Caco-2 (cell line): Measurements from ENCODE around the gene SLC24A4. TPM values are rescaled to one million over a fixed set of nuclear protein-coding genes. Genes with fewer than 3 reads are reported as not detected.
A peak's percentile ranks its signal among the peaks of the same experiment; 100 is the strongest.

Experiments
- BruUV-seq: library from RNA; stranded (reverse); fragments of 400-500 nt; replicated peaks from 2 replicates; lab custom pipeline; 2021; lab: Mats Ljungman, UMichigan
- CTCF ChIA-PET: fragments of 300-600 bp; sonication (Branson Sonifier 250); formaldehyde crosslinking; loops from one replicate; lab custom pipeline; 2022; ENCODE audit warnings: antibody characterized with exemption; lab: Charles Lee
- POLR2A ChIA-PET: fragments of 300-600 bp; sonication (Branson Sonifier 250); formaldehyde crosslinking; loops from one replicate; lab custom pipeline; 2022; ENCODE audit warnings: antibody characterized with exemption; lab: Charles Lee
- DNase-seq, 2 experiments: peaks; one replicate each; pipeline versions ENCODE4 v3.0.0 to v3.0.0-alpha.2; 2020 to 2022
- H3K27me3 ChIP-seq: replicated peaks from 2 replicates; pipeline ENCODE4 v1.6.0; 2011; ENCODE audit warnings: low read length; ENCODE audit not compliant: control insufficient read depth, insufficient read depth
- H3K36me3 ChIP-seq: 2 replicates; pipeline ENCODE4 v1.5.1; 2011; ENCODE audit warnings: low read length; ENCODE audit not compliant: control insufficient read depth, insufficient read depth
- H3K4me1 ChIP-seq: fragments of 250-450 bp; sonication (Bioruptor Pico); 2 replicates; pipeline ENCODE4 v1.5.1; 2020; ENCODE audit warnings: mild to moderate bottlenecking
- H3K4me3 ChIP-seq: 2 replicates; pipeline ENCODE4 v1.5.1; 2011; ENCODE audit warnings: low read depth, mild to moderate bottlenecking, control low read depth, low read length
- H3K9me3 ChIP-seq: fragments of 250-450 bp; sonication (Bioruptor Pico); 2 replicates; pipeline ENCODE4 v1.5.1; 2020; ENCODE audit warnings: mild to moderate bottlenecking, moderate library complexity
- H3K27ac Mint-ChIP-seq: one replicate; pipeline ENCODE4 v1.8.0; 2022; ENCODE audit warnings: mixed read lengths; ENCODE audit not compliant: unreplicated experiment
- H3K27me3 Mint-ChIP-seq: one replicate; pipeline ENCODE4 v1.8.0; 2022; ENCODE audit warnings: mixed read lengths; ENCODE audit not compliant: insufficient read depth, unreplicated experiment
- H3K36me3 Mint-ChIP-seq: one replicate; pipeline ENCODE4 v1.8.0; 2022; ENCODE audit warnings: mild to moderate bottlenecking, mixed read lengths; ENCODE audit not compliant: insufficient read depth, unreplicated experiment
- H3K4me1 Mint-ChIP-seq: one replicate; pipeline ENCODE4 v1.8.0; 2022; ENCODE audit warnings: low read depth, mixed read lengths; ENCODE audit not compliant: unreplicated experiment
- H3K4me3 Mint-ChIP-seq: one replicate; pipeline ENCODE4 v1.8.0; 2022; ENCODE audit warnings: mild to moderate bottlenecking, moderate library complexity, mixed read lengths; ENCODE audit not compliant: unreplicated experiment
- H3K9me3 Mint-ChIP-seq: one replicate; pipeline ENCODE4 v1.8.0; 2022; ENCODE audit warnings: mixed read lengths; ENCODE audit not compliant: unreplicated experiment
- intact Hi-C: fragments of 100-400 bp; cut with micrococcal nuclease; formaldehyde crosslinking; loops from one replicate; pipeline ENCODE4 v1.10.0; 2022; ENCODE audit not compliant: unreplicated experiment
- total RNA-seq: library from RNA; stranded (reverse); gene quantifications from 2 replicates; pipeline ENCODE4 v1.2.3, GENCODE V29; 2022
- TF ChIP-seq, protein P1 (sequence below), 2 experiments: fragments of 200-600 bp in 1 of 2; IDR thresholded peaks; 1 replicate in 1 of 2; 2 replicates in 1 of 2; pipeline versions ENCODE4 v1.5.1 to v1.8.0; 2011 to 2022; ENCODE audit warnings: antibody characterized with exemption in 1 of 2, control low read depth in 1 of 2, inconsistent platforms in 1 of 2, low read depth in 1 of 2, low read length in 1 of 2, mild to moderate bottlenecking in 1 of 2, moderate library complexity in 1 of 2; ENCODE audit not compliant: insufficient read depth in 1 of 2, severe bottlenecking in 1 of 2, unreplicated experiment in 1 of 2

The SLC24A4 gene
- total RNA-seq, 1 experiment from 2014 or later, result not detected

DNA sequence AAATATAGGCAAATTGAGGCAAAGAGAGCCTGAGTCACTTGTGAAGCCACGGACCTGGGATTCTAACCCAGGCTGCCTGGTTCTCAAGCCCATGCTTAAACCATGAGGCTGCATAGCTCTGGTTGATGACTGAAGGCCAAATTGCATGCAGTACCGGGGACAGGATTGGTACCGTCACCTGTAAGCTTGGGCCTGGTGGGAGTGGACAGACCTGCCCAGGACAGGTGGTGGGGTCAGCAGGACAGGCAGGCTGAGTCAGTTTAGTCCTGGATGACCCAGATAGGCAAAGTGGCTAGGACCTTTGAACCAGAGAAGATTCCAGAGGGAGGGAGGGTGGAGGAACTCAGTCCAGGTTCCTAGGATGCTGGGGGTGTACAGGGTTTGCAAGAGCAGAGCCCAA lies 216.5 kb downstream of the SLC24A4 start:
- intact Hi-C loops, result no loop called here
- Mint-ChIP-seq H3K4me3 (no peak overlapping the region), H3K27me3 (no peaks in the 10 kb centered on the region), H3K9me3 (no peaks in the 10 kb centered on the region), H3K36me3 (no peaks in the 10 kb centered on the region), H3K27ac (peak overlapping the region; percentile 71), H3K4me1 (peaks cover 16% of the 10 kb centered on the region)
- H3K4me3 ChIP-seq, result no peak overlapping the region
- no peaks in the 10 kb centered on the region for H3K27me3 ChIP-seq
- H3K4me1 ChIP-seq, result peaks cover 29% of the 10 kb centered on the region
- CTCF ChIA-PET, result no interaction called here
- TF ChIP-seq, protein P1, sequence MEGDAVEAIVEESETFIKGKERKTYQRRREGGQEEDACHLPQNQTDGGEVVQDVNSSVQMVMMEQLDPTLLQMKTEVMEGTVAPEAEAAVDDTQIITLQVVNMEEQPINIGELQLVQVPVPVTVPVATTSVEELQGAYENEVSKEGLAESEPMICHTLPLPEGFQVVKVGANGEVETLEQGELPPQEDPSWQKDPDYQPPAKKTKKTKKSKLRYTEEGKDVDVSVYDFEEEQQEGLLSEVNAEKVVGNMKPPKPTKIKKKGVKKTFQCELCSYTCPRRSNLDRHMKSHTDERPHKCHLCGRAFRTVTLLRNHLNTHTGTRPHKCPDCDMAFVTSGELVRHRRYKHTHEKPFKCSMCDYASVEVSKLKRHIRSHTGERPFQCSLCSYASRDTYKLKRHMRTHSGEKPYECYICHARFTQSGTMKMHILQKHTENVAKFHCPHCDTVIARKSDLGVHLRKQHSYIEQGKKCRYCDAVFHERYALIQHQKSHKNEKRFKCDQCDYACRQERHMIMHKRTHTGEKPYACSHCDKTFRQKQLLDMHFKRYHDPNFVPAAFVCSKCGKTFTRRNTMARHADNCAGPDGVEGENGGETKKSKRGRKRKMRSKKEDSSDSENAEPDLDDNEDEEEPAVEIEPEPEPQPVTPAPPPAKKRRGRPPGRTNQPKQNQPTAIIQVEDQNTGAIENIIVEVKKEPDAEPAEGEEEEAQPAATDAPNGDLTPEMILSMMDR (IDR thresholded peaks at IDR 0.05; ENCODE audit: insufficient read depth in 1 of 2, low read depth in 1 of 2, low read length in 1 of 2, severe bottlenecking in 1 of 2, unreplicated experiment in 1 of 2), result no peak
- DNase-seq, result peak; percentile 56 to 57
- H3K36me3 ChIP-seq, result no peaks in the 10 kb centered on the region
- BruUV-seq, result no TSS peak
- POLR2A ChIA-PET, result no interaction called here
- H3K9me3 ChIP-seq, result no peaks in the 10 kb centered on the region

DNA sequence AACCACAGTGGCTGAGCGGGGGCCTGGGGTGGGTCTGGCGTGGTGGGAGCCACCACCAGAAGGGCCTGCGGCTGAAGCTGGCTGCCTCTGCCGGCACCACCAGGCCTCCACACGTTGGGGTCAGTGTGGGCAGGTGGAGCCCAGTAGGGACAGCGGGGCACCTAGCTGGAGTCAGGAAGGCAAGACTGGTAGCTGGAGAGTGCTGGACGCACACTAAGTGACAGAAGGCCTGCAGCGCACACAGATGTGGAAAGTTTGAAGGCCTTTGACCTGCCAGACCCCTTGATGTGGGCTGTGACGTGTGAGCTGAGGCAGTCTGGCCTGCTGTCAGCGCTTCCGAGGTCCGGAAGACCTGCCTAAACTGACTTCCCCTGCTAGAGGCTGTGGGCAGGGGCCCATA lies 216.9 kb downstream of the SLC24A4 start:
- peaks cover 13% of the 10 kb centered on the region for H3K4me1 Mint-ChIP-seq
- intact Hi-C loops, result no loop called here

DNA sequence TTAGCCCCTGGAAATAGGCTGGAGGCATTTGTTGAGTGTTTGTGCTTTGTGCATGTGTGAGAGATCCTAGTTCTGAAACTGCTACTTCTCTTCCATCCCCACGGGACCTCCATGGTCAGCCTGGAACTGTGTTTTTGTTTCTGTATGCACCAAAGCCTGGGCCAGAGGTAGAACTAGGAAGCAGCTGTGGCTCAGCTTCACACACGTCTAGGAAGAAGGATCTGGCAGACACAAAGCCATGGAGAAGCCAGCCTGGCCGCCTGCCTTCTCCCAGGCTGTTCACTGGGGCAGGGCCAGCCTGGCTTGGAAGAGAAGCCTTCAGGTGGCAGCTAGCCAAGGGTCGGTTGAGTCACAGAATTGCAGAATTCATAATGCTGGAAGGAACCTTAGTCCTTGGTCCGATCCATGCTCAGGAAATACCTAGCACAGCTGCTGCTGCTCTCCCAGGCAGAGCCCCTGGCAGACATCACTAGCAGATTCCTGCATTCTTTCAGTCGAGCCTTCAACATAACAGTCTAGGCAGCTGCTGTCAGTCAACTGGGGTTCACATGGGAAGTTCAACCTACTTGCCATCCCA lies 217.6 kb downstream of the SLC24A4 start:
- TF ChIP-seq, protein P1 (IDR thresholded peaks at IDR 0.05; ENCODE audit: insufficient read depth in 1 of 2, low read depth in 1 of 2, low read length in 1 of 2, severe bottlenecking in 1 of 2, unreplicated experiment in 1 of 2), result no peak
- Histone ChIP-seq H3K36me3 (no peaks in the 10 kb centered on the region), H3K27me3 (no peaks in the 10 kb centered on the region), H3K4me1 (peaks cover 24% of the 10 kb centered on the region), H3K9me3 (no peaks in the 10 kb centered on the region), H3K4me3 (no peak overlapping the region)
- no peaks in the 10 kb centered on the region for H3K9me3 Mint-ChIP-seq
- POLR2A ChIA-PET, result no interaction called here
- no peak for DNase-seq
- H3K4me1 Mint-ChIP-seq, result peaks cover 7% of the 10 kb centered on the region
- no peaks in the 10 kb centered on the region for H3K27me3 Mint-ChIP-seq
- H3K36me3 Mint-ChIP-seq, result no peaks in the 10 kb centered on the region
- H3K4me3 Mint-ChIP-seq, result no peak overlapping the region
- CTCF ChIA-PET, result no interaction called here
- intact Hi-C loops, result no loop called here
- H3K27ac Mint-ChIP-seq, result no peak overlapping the region
- no TSS peak for BruUV-seq

More for the DNA sequence above, 216.9 kb downstream of the SLC24A4 start:
- POLR2A ChIA-PET, result no interaction called here
- no peaks in the 10 kb centered on the region for H3K36me3 ChIP-seq
- no peak for DNase-seq
- H3K9me3 ChIP-seq, result no peaks in the 10 kb centered on the region
- H3K27me3 Mint-ChIP-seq, result no peaks in the 10 kb centered on the region
- H3K4me1 ChIP-seq, result peaks cover 26% of the 10 kb centered on the region
- CTCF ChIA-PET, result no interaction called here
- no peak overlapping the region for H3K4me3 ChIP-seq
- H3K27ac Mint-ChIP-seq, result peak overlapping the region; percentile 71
- H3K36me3 Mint-ChIP-seq, result no peaks in the 10 kb centered on the region
- TF ChIP-seq, protein P1 (IDR thresholded peaks at IDR 0.05; ENCODE audit: insufficient read depth in 1 of 2, low read depth in 1 of 2, low read length in 1 of 2, severe bottlenecking in 1 of 2, unreplicated experiment in 1 of 2), result no peak
- no peak overlapping the region for H3K4me3 Mint-ChIP-seq
- no peaks in the 10 kb centered on the region for H3K27me3 ChIP-seq
- H3K9me3 Mint-ChIP-seq, result no peaks in the 10 kb centered on the region
- BruUV-seq, result no TSS peak
